ENCODE measurements around the gene PWP2.
"Not testable (repeated sequence)": the region's sequence is repeated elsewhere in the genome, so short reads cannot be mapped to it uniquely, and the experiment has no call there.

PWP2 gene

GRCh38 chr21:44089001-44089911, 17.9 kb upstream of the PWP2 start:
- no peak for TF ChIP-seq CTCF (IDR thresholded peaks at IDR 0.05; ENCODE audit: low read depth, low read length)
- H3K4me3 ChIP-seq (ENCODE audit: low read depth, low read length): no peak overlapping the region

- no peak overlapping the region for H3K4me3 ChIP-seq (ENCODE audit: low read depth, low read length)
- no peak for TF ChIP-seq CTCF (IDR thresholded peaks at IDR 0.05; ENCODE audit: low read depth, low read length)
These were observed 16.9 kb upstream of the PWP2 start for GRCh38 chr21:44090325-44090724.

- H3K4me3 ChIP-seq (ENCODE audit: low read depth, low read length): no peak overlapping the region
- TF ChIP-seq CTCF (IDR thresholded peaks at IDR 0.05; ENCODE audit: low read depth, low read length): no peak
These were observed 15.0 kb upstream of the PWP2 start for GRCh38 chr21:44092211-44092610.

GRCh38 chr21:44093761-44094160, 13.4 kb upstream of the PWP2 start:
- TF ChIP-seq CTCF (IDR thresholded peaks at IDR 0.05; ENCODE audit: low read depth, low read length): no peak

GRCh38 chr21:44094832-44095231, 12.4 kb upstream of the PWP2 start:
- no peak for TF ChIP-seq CTCF (IDR thresholded peaks at IDR 0.05; ENCODE audit: low read depth, low read length)
- no peak overlapping the region for H3K4me3 ChIP-seq (ENCODE audit: low read depth, low read length)

More at GRCh38 chr21:44093761-44094160, 13.4 kb upstream of the PWP2 start:
- H3K4me3 ChIP-seq (ENCODE audit: low read depth, low read length): no peak overlapping the region

- not testable (repeated sequence) for H3K4me3 ChIP-seq (ENCODE audit: low read depth, low read length)
These were observed 8.7 kb upstream of the PWP2 start for GRCh38 chr21:44098507-44098906.

GRCh38 chr21:44098964-44099363, 8.2 kb upstream of the PWP2 start:
- not testable (repeated sequence) for H3K4me3 ChIP-seq (ENCODE audit: low read depth, low read length)

GRCh38 chr21:44107589-44107988, 390 bp downstream of the PWP2 start:
- not testable (repeated sequence) for H3K4me3 ChIP-seq (ENCODE audit: low read depth, low read length)

- H3K4me3 ChIP-seq (ENCODE audit: low read depth, low read length): not testable (repeated sequence)
These were observed 6.6 kb downstream of the PWP2 start for GRCh38 chr21:44113702-44114371.

GRCh38 chr21:44122131-44122530, 14.9 kb downstream of the PWP2 start:
- H3K4me3 ChIP-seq (ENCODE audit: low read depth, low read length): not testable (repeated sequence)

- H3K4me3 ChIP-seq (ENCODE audit: low read depth, low read length): not testable (repeated sequence)
These were observed 20.6 kb downstream of the PWP2 start for GRCh38 chr21:44127827-44128226.

GRCh38 chr21:44133715-44134057, 26.5 kb downstream of the PWP2 start:
- H3K4me3 ChIP-seq (ENCODE audit: low read depth, low read length): not testable (repeated sequence)

GRCh38 chr21:44134732-44135131, 27.5 kb downstream of the PWP2 start:
- H3K4me3 ChIP-seq (ENCODE audit: low read depth, low read length): not testable (repeated sequence)

GRCh38 chr21:44138039-44138438, 30.8 kb downstream of the PWP2 start:
- H3K4me3 ChIP-seq (ENCODE audit: low read depth, low read length): not testable (repeated sequence)

Measured in WI38 (cell line).